Sigmoid colon (tissue), 7 donors: ENCODE measurements around the gene PTBP1. TPM values are rescaled to one million over a fixed set of nuclear protein-coding genes. Genes with fewer than 3 reads are reported as not detected.

Source experiments
- DNase-seq: peaks from one replicate; pipeline ENCODE4 v3.0.0-alpha.2; 2019
- H3K27ac ChIP-seq, 4 donors: fragments of 200-600 bp; sonication (generic); one replicate each; pipeline ENCODE4 v1.5.1; 2016 to 2019; ENCODE audit warnings: mild to moderate bottlenecking in 1 of 4
- H3K27me3 ChIP-seq, 3 donors: fragments of 200-600 bp; sonication (generic); one replicate each; pipeline ENCODE4 v1.5.1; 2019; ENCODE audit warnings: mild to moderate bottlenecking in 1 of 3
- H3K36me3 ChIP-seq, 4 donors: fragments of 200-600 bp; sonication (generic); one replicate each; pipeline ENCODE4 v1.5.1; 2016 to 2019
- H3K4me1 ChIP-seq, 4 donors: fragments of 200-600 bp; sonication (generic); one replicate each; pipeline ENCODE4 v1.5.1; 2017 to 2019
- H3K4me3 ChIP-seq, 4 donors: fragments of 200-600 bp; sonication (generic); one replicate each; pipeline ENCODE4 v1.5.1; 2017 to 2019; ENCODE audit warnings: mild to moderate bottlenecking in 2 of 4, moderate library complexity in 1 of 4
- H3K9me3 ChIP-seq, 4 donors: fragments of 200-600 bp in 3 of 4; sonication (generic) in 3 of 4; one replicate each; pipeline versions ENCODE4 v1.5.1 to v1.6.1; 2013 to 2019
- CTCF ChIP-seq, 4 experiments: fragments of 450-650 bp in 3 of 4; fragments of 200-600 bp in 1 of 4; IDR thresholded peaks; one replicate each; pipeline ENCODE4 v1.5.1; 2016 to 2019; ENCODE audit warnings: antibody characterized with exemption in 4 of 4, mild to moderate bottlenecking in 3 of 4, moderate library complexity in 2 of 4
- EP300 ChIP-seq, 4 donors: sonication (generic); formaldehyde crosslinking; IDR thresholded peaks; one replicate each; pipeline ENCODE4 v1.6.1; 2017; ENCODE audit warnings: antibody characterized with exemption in 4 of 4
- POLR2A ChIP-seq, 2 donors: fragments of 450-650 bp; IDR thresholded peaks; one replicate each; pipeline ENCODE4 v1.6.1; 2016; ENCODE audit warnings: antibody characterized with exemption in 2 of 2, mild to moderate bottlenecking in 2 of 2, moderate library complexity in 2 of 2
- POLR2AphosphoS5 ChIP-seq, 4 donors: sonication (generic); formaldehyde crosslinking; IDR thresholded peaks; one replicate each; pipeline ENCODE4 v1.6.1; 2017; ENCODE audit warnings: antibody characterized with exemption in 4 of 4
- WGBS, 2 donors: extraction: QIAGEN DNeasy Blood & Tissue Kit; methylation state at CpG; one replicate each; pipeline ENCODE4 v1.1.7; 2013; 5-methylcytosine and 5-hydroxymethylcytosine counted together
- intact Hi-C: fragments of 100-400 bp; cut with DNase I; formaldehyde crosslinking; loops from one replicate; pipeline ENCODE4 v1.15.1; 2023
- polyA plus RNA-seq, 3 donors: library from polyadenylated mRNA; stranded (reverse); fragments of 200-250 nt; gene quantifications; one replicate each; pipeline ENCODE4 v1.2.3, GENCODE V29; 2013
- total RNA-seq, 4 donors: library from RNA; depleted of rRNA; stranded (reverse); fragments of >200 nt; gene quantifications; one replicate each; pipeline ENCODE4 v1.1.0, GENCODE V29; 2016
- donor health status: healthy with polysubstance abuse.
- donor health status: Bipolar disorder and iron deficiency.
- donor health status: healthy.

PTBP1 gene
- total and polyA plus RNA-seq, 7 donors = 53.8 to 154 (median 78.7) TPM

GRCh38 chr19:854549-854948 is 57.3 kb downstream of the PTBP1 start:
- no peak for DNase-seq
- H3K27me3 ChIP-seq = peaks cover 25 to 69% (median 38%) of the 10 kb centered on the region in 3 donors
- 70 to 74% methylated on average over 6 of the region's 6 CpGs for WGBS, 2 donors

GRCh38 chr19:855142-855541 is 57.9 kb downstream of the PTBP1 start:
- DNase-seq = no peak
- 83 to 89% methylated on average over 12 of the region's 12 CpGs for WGBS, 2 donors
- Histone ChIP-seq H3K27ac (no peak overlapping the region), H3K27me3 (peaks cover 29 to 75% (median 44%) of the 10 kb centered on the region in 3 donors), H3K4me1 (peaks cover 0 to 29% (median 23%) of the 10 kb centered on the region in 4 donors), H3K4me3 (no peak overlapping the region), H3K9me3 (no peaks in the 10 kb centered on the region), H3K36me3 (no peaks in the 10 kb centered on the region)
- intact Hi-C loops = loop anchor here (5.0 kb wide), 1 partner anchor 83 kb away; no protein-coding TSS in a partner anchor
- TF ChIP-seq EP300 (IDR thresholded peaks at IDR 0.05) = no peak
- TF ChIP-seq POLR2A (IDR thresholded peaks at IDR 0.05) = no peak
- no peak for TF ChIP-seq CTCF (IDR thresholded peaks at IDR 0.05)
- TF ChIP-seq POLR2AphosphoS5 (IDR thresholded peaks at IDR 0.05) = no peak

More at GRCh38 chr19:854549-854948, 57.3 kb downstream of the PTBP1 start:
- no peak overlapping the region for H3K27ac ChIP-seq
- TF ChIP-seq EP300 (IDR thresholded peaks at IDR 0.05) (no peak), POLR2AphosphoS5 (IDR thresholded peaks at IDR 0.05) (no peak), CTCF (IDR thresholded peaks at IDR 0.05) (no peak), POLR2A (IDR thresholded peaks at IDR 0.05) (no peak)
- H3K4me1 ChIP-seq = peaks cover 0 to 27% (median 22%) of the 10 kb centered on the region in 4 donors
- no peaks in the 10 kb centered on the region for H3K36me3 ChIP-seq
- H3K4me3 ChIP-seq = no peak overlapping the region
- intact Hi-C loops = loop anchor here (5.0 kb wide), 1 partner anchor 57 kb away; the partner anchor contains the start of gene PTBP1
- no peaks in the 10 kb centered on the region for H3K9me3 ChIP-seq

GRCh38 chr19:855566-856120 is 58.4 kb downstream of the PTBP1 start:
- no peaks in the 10 kb centered on the region for H3K9me3 ChIP-seq
- no peak for DNase-seq
- no peaks in the 10 kb centered on the region for H3K36me3 ChIP-seq
- H3K4me1 ChIP-seq = peaks cover 0 to 29% (median 25%) of the 10 kb centered on the region in 4 donors
- no peak overlapping the region for H3K27ac ChIP-seq
- WGBS, 2 donors = 74 to 81% methylated on average over 40 of the region's 40 CpGs
- no peak overlapping the region for H3K4me3 ChIP-seq
- TF ChIP-seq EP300 (IDR thresholded peaks at IDR 0.05) (no peak), CTCF (IDR thresholded peaks at IDR 0.05) (no peak), POLR2AphosphoS5 (IDR thresholded peaks at IDR 0.05) (no peak), POLR2A (IDR thresholded peaks at IDR 0.05) (no peak)
- intact Hi-C loops = loop anchor here (5.0 kb wide), 1 partner anchor 83 kb away; no protein-coding TSS in a partner anchor
- H3K27me3 ChIP-seq = peaks cover 32 to 80% (median 49%) of the 10 kb centered on the region in 3 donors

- TF ChIP-seq EP300 (IDR thresholded peaks at IDR 0.05) = no peak
- no peak for TF ChIP-seq CTCF (IDR thresholded peaks at IDR 0.05)
- no peak for TF ChIP-seq POLR2AphosphoS5 (IDR thresholded peaks at IDR 0.05)
- TF ChIP-seq POLR2A (IDR thresholded peaks at IDR 0.05) = no peak
- no peaks in the 10 kb centered on the region for H3K9me3 ChIP-seq
- peaks cover 0 to 36% (median 25%) of the 10 kb centered on the region in 4 donors for H3K4me1 ChIP-seq
- peaks cover 27 to 82% (median 50%) of the 10 kb centered on the region in 3 donors for H3K27me3 ChIP-seq
- H3K27ac ChIP-seq = peak overlapping the region in 1 of 4 donors; percentile 59
- no peak overlapping the region for H3K4me3 ChIP-seq
- intact Hi-C loops = loop anchor here (2.0 to 5.0 kb wide), 2 partner anchors 86 to 125 kb away; no protein-coding TSS in a partner anchor
- DNase-seq = no peak
- 72 to 80% methylated on average over 9 of the region's 9 CpGs for WGBS, 2 donors
- H3K36me3 ChIP-seq = no peaks in the 10 kb centered on the region
Measured at GRCh38 chr19:858284-858683, 61.0 kb downstream of the PTBP1 start.
